ENCODE data around the gene KRT74.
"Not testable (repeated sequence)": the region's sequence is repeated elsewhere in the genome, so short reads cannot be mapped to it uniquely, and the experiment has no call there.

The KRT74 gene

GRCh38 chr12:52606096-52606495 lies 32.5 kb upstream of the KRT74 start:
- no peak for TF ChIP-seq TAF1 (IDR thresholded peaks at IDR 0.05; ENCODE audit: low read depth, low read length)
- TF ChIP-seq SPI1 (IDR thresholded peaks at IDR 0.05; ENCODE audit: low read depth, low read length): no peak
- TF ChIP-seq POU2F2 (IDR thresholded peaks at IDR 0.05; ENCODE audit: low read depth, low read length): no peak
- TF ChIP-seq POLR2A (IDR thresholded peaks at IDR 0.05; ENCODE audit: low read depth, low read length): no peak
- TF ChIP-seq PAX5 (IDR thresholded peaks at IDR 0.05; ENCODE audit: insufficient read depth, low read length, severe bottlenecking): no peak
- no peak for TF ChIP-seq POLR2AphosphoS5 (IDR thresholded peaks at IDR 0.05; ENCODE audit: low read depth, low read length)
- FAIRE-seq: no peak

GRCh38 chr12:52605542-52605941 lies 31.9 kb upstream of the KRT74 start:
- TF ChIP-seq POLR2A (IDR thresholded peaks at IDR 0.05; ENCODE audit: low read depth, low read length) (no peak), PAX5 (IDR thresholded peaks at IDR 0.05; ENCODE audit: insufficient read depth, low read length, severe bottlenecking) (no peak), TAF1 (IDR thresholded peaks at IDR 0.05; ENCODE audit: low read depth, low read length) (no peak), POU2F2 (IDR thresholded peaks at IDR 0.05; ENCODE audit: low read depth, low read length) (no peak), POLR2AphosphoS5 (IDR thresholded peaks at IDR 0.05; ENCODE audit: low read depth, low read length) (no peak), SPI1 (IDR thresholded peaks at IDR 0.05; ENCODE audit: low read depth, low read length) (no peak)
- FAIRE-seq (no peak), DNase-seq (ENCODE audit: insufficient read length, low spot score) (no peak)

More at GRCh38 chr12:52606096-52606495, 32.5 kb upstream of the KRT74 start:
- no peak for DNase-seq (ENCODE audit: insufficient read length, low spot score)

DNA sequence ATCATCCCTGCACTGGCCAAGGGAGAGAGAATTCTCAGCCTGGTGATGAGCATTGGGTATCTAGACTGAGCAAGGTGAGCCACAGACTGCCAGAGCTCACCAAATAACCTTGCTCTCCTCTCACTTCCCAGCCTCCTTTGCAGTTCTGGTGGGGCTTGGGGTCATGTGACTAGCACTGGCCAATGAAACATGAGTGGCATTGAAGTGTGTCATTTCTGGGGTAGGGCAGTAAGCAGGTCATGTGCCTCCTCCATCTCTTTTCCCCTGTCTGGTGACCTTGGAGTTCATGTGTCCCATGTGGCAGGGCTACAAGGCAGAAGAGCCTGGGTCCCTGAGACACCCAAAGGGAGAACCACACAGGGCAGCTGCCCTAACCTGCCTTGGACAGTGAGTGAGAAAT lies 31.2 kb upstream of the KRT74 start:
- FAIRE-seq (peak; percentile 5), DNase-seq (ENCODE audit: insufficient read length, low spot score) (no peak)
- no peak for TF ChIP-seq POLR2AphosphoS5 (IDR thresholded peaks at IDR 0.05; ENCODE audit: low read depth, low read length)

- no peak for TF ChIP-seq SPI1 (IDR thresholded peaks at IDR 0.05; ENCODE audit: low read depth, low read length)
- TF ChIP-seq POLR2A (IDR thresholded peaks at IDR 0.05; ENCODE audit: low read depth, low read length): no peak
- TF ChIP-seq TAF1 (IDR thresholded peaks at IDR 0.05; ENCODE audit: low read depth, low read length): no peak
- no peak for TF ChIP-seq POU2F2 (IDR thresholded peaks at IDR 0.05; ENCODE audit: low read depth, low read length)
- TF ChIP-seq PAX5 (IDR thresholded peaks at IDR 0.05; ENCODE audit: insufficient read depth, low read length, severe bottlenecking): no peak
- no peak for TF ChIP-seq POLR2AphosphoS5 (IDR thresholded peaks at IDR 0.05; ENCODE audit: low read depth, low read length)
- DNase-seq (ENCODE audit: insufficient read length, low spot score) (no peak), FAIRE-seq (no peak)
Measured at GRCh38 chr12:52603314-52603713, 29.7 kb upstream of the KRT74 start.

GRCh38 chr12:52602552-52602951 lies 28.9 kb upstream of the KRT74 start:
- TF ChIP-seq POLR2AphosphoS5 (IDR thresholded peaks at IDR 0.05; ENCODE audit: low read depth, low read length): no peak
- no peak for TF ChIP-seq PAX5 (IDR thresholded peaks at IDR 0.05; ENCODE audit: insufficient read depth, low read length, severe bottlenecking)
- no peak for TF ChIP-seq TAF1 (IDR thresholded peaks at IDR 0.05; ENCODE audit: low read depth, low read length)
- TF ChIP-seq SPI1 (IDR thresholded peaks at IDR 0.05; ENCODE audit: low read depth, low read length): no peak
- TF ChIP-seq POU2F2 (IDR thresholded peaks at IDR 0.05; ENCODE audit: low read depth, low read length): no peak
- TF ChIP-seq POLR2A (IDR thresholded peaks at IDR 0.05; ENCODE audit: low read depth, low read length): no peak
- DNase-seq (ENCODE audit: insufficient read length, low spot score): no peak
- FAIRE-seq: no peak

DNA sequence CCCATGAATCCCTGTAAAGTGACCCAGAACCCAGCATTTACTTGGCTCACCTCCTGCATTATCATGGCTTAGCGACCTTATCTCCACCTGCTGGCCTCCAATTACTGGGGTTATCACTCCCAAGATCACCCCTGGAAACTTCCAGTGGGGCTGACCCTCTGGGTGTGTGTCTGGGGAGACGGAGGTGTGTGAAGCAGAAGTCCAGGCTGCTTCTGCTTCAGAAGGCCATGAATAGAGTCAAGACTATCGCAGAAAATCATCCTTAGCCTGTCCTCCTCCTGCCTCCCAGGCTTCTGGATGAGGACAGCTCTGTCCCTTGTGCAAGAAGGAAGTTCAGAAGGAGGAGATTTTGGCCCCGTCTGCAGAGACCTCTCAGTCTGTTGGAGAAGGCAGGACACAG lies 28.0 kb upstream of the KRT74 start:
- DNase-seq (ENCODE audit: insufficient read length, low spot score) (no peak), FAIRE-seq (no peak)

GRCh38 chr12:52600941-52601481 lies 27.4 kb upstream of the KRT74 start, which contains the start of gene KRT72:
KRT72 (minus strand) TSS chr12:52601463; CDS start chr12:52601452, 11 bp downstream.
- TF ChIP-seq POLR2AphosphoS5 (IDR thresholded peaks at IDR 0.05; ENCODE audit: low read depth, low read length) (no peak), PAX5 (IDR thresholded peaks at IDR 0.05; ENCODE audit: insufficient read depth, low read length, severe bottlenecking) (no peak)
- DNase-seq (ENCODE audit: insufficient read length, low spot score): no peak
- no peak for FAIRE-seq

More for the DNA sequence above, 28.0 kb upstream of the KRT74 start:
- no peak for TF ChIP-seq PAX5 (IDR thresholded peaks at IDR 0.05; ENCODE audit: insufficient read depth, low read length, severe bottlenecking)
- TF ChIP-seq POLR2AphosphoS5 (IDR thresholded peaks at IDR 0.05; ENCODE audit: low read depth, low read length): no peak
- no peak for TF ChIP-seq TAF1 (IDR thresholded peaks at IDR 0.05; ENCODE audit: low read depth, low read length)
- no peak for TF ChIP-seq SPI1 (IDR thresholded peaks at IDR 0.05; ENCODE audit: low read depth, low read length)
- TF ChIP-seq POLR2A (IDR thresholded peaks at IDR 0.05; ENCODE audit: low read depth, low read length): no peak
- TF ChIP-seq POU2F2 (IDR thresholded peaks at IDR 0.05; ENCODE audit: low read depth, low read length): no peak

GRCh38 chr12:52600475-52600874 lies 26.8 kb upstream of the KRT74 start:
- DNase-seq (ENCODE audit: insufficient read length, low spot score): no peak
- TF ChIP-seq POU2F2 (IDR thresholded peaks at IDR 0.05; ENCODE audit: low read depth, low read length) (no peak), TAF1 (IDR thresholded peaks at IDR 0.05; ENCODE audit: low read depth, low read length) (no peak)
- no peak for FAIRE-seq

GRCh38 chr12:52600071-52600470 lies 26.4 kb upstream of the KRT74 start:
- DNase-seq (ENCODE audit: insufficient read length, low spot score): no peak
- FAIRE-seq: no peak
- TF ChIP-seq PAX5 (IDR thresholded peaks at IDR 0.05; ENCODE audit: insufficient read depth, low read length, severe bottlenecking) (no peak), SPI1 (IDR thresholded peaks at IDR 0.05; ENCODE audit: low read depth, low read length) (no peak), POLR2AphosphoS5 (IDR thresholded peaks at IDR 0.05; ENCODE audit: low read depth, low read length) (no peak)

DNA sequence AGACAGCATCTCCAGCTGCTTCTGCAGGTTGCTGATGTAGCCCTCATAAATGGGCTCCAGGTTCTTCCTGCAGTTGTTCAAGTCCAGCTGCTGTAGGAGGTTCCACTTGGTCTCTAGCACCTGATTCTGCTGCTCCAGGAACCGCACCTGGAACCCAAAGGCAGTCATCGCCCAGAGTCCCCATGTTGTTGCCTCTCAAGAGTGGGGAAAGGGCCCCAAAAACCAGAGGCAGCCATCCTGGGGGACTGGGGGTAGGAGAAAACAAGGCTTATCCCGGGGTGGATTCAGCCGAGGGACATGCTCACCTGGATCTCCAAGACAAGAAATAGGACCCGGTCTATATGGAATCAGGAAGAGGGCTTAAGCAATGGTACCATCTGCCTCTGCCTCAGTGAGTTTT lies 25.3 kb upstream of the KRT74 start:
- no peak for DNase-seq (ENCODE audit: insufficient read length, low spot score)
- FAIRE-seq: no peak

GRCh38 chr12:52594237-52594636 lies 20.6 kb upstream of the KRT74 start:
- FAIRE-seq; DNase-seq (ENCODE audit: insufficient read length, low spot score): not testable (repeated sequence)

More for the DNA sequence above, 25.3 kb upstream of the KRT74 start:
- TF ChIP-seq POLR2AphosphoS5 (IDR thresholded peaks at IDR 0.05; ENCODE audit: low read depth, low read length): no peak
- no peak for TF ChIP-seq PAX5 (IDR thresholded peaks at IDR 0.05; ENCODE audit: insufficient read depth, low read length, severe bottlenecking)
- TF ChIP-seq SPI1 (IDR thresholded peaks at IDR 0.05; ENCODE audit: low read depth, low read length): no peak
- TF ChIP-seq TAF1 (IDR thresholded peaks at IDR 0.05; ENCODE audit: low read depth, low read length): no peak
- TF ChIP-seq POLR2A (IDR thresholded peaks at IDR 0.05; ENCODE audit: low read depth, low read length): no peak
- TF ChIP-seq POU2F2 (IDR thresholded peaks at IDR 0.05; ENCODE audit: low read depth, low read length): no peak

Measured in GM12891 (cell line).